Subcutaneous abdominal adipose tissue (tissue), 5 donors: ENCODE measurements around the gene MRGPRF.
"Not testable (repeated sequence)": the region's sequence is repeated elsewhere in the genome, so short reads cannot be mapped to it uniquely, and the experiment has no call there.

ENCODE experiments used
- H3K27ac ChIP-seq: one replicate; pipeline ENCODE4 v1.7.0; 2013; ENCODE audit warnings: low read depth, mild to moderate bottlenecking, inconsistent platforms, low read length, moderate library complexity
- H3K27me3 ChIP-seq, 5 donors: one replicate each; pipeline ENCODE4 v1.7.0; 2013; ENCODE audit warnings: low read length in 5 of 5, inconsistent platforms in 1 of 5; ENCODE audit not compliant: control insufficient read depth in 5 of 5, insufficient read depth in 4 of 5
- H3K36me3 ChIP-seq, 5 donors: one replicate each; pipeline ENCODE4 v1.7.0; 2013; ENCODE audit warnings: low read length in 5 of 5; ENCODE audit not compliant: control insufficient read depth in 5 of 5, insufficient read depth in 5 of 5
- H3K4me1 ChIP-seq, 5 donors: one replicate each; pipeline ENCODE4 v1.7.0; 2013; ENCODE audit warnings: low read length in 5 of 5, mild to moderate bottlenecking in 3 of 5, moderate library complexity in 1 of 5; ENCODE audit not compliant: control insufficient read depth in 5 of 5, insufficient read depth in 5 of 5
- H3K4me3 ChIP-seq, 5 donors: one replicate each; pipeline ENCODE4 v1.7.0; 2013; ENCODE audit warnings: low read length in 5 of 5, low read depth in 1 of 5
- H3K9ac ChIP-seq, 5 donors: one replicate each; pipeline ENCODE4 v1.7.0; 2013; ENCODE audit warnings: low read length in 5 of 5, mild to moderate bottlenecking in 4 of 5, moderate library complexity in 3 of 5
- H3K9me3 ChIP-seq, 5 donors: one replicate each; pipeline ENCODE4 v1.7.0; 2013; ENCODE audit warnings: low read length in 5 of 5; ENCODE audit not compliant: control insufficient read depth in 5 of 5
- donor health status: healthy.
- donor health status: healthy.
- donor health status: healthy.
- donor health status: healthy.
- donor health status: healthy.

Gene MRGPRF

DNA sequence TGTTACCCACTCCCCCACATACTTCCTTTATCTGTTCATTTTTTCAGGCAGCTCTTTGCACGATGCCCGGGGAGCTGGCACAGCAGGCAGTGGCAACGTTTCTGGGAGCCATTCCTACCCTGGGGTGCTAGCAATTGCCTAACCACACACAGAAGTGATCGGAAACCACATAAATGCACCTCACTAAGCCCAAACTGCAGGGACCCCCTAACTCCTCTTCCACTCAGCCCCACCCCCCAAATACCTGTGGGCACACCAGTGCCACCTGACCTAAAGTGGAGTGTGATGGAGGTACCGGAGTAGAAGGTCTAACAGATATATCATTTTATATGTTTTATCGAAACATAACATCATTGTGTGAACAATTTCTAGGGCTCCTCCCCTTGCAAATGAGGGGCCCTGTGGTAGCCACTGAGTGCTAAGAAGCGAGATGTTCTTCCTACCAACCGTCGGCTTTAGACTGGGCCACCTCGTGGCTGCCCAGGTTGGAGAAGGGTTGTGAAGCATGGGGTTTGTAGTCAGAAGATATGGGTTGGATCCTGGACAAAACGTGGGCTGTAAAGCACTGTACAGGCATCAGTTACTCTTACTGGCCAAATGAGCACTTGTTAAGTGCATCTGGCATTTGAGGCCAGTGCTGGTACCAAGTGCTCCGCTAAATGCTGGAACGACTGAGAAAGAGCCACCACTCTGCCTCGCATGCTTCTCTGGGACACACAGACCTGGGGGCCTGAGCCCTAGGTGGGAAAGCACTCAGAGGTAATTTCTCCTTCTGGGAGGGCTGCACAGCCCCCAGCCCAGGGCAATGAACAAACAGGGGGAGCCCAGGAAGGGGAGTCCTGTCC lies 35.0 kb downstream of the MRGPRF start:
- Histone ChIP-seq H3K4me3 (no peak overlapping the region), H3K9me3 (peaks cover 0 to 6% (median 4%) of the 10 kb centered on the region in 5 donors), H3K4me1 (peaks cover 0 to 42% (median 16%) of the 10 kb centered on the region in 5 donors), H3K9ac (no peak overlapping the region), H3K27ac (no peak overlapping the region), H3K27me3 (peaks cover 5 to 23% (median 9%) of the 10 kb centered on the region in 5 donors), H3K36me3 (no peaks in the 10 kb centered on the region)

DNA sequence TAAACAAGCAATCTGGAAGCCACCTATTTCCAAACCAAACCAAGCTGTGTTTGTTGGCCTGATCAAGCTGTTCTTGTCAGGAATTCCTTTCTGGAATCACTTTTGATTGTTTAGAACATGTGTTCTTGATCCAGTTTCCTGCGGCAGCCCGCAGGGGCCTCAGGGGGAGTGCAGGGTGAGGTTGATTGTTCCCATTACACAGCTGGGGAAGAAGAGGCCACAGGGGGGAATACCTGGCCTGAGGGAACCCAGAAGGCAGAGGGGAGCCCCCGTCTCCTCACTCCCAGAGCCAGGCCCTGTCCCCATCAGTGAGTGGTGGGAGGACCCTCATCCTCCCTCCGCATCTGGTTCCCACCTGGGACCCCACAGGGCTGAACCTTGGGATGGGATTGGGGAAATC lies 36.5 kb downstream of the MRGPRF start:
- Histone ChIP-seq H3K27me3 (peaks cover 5 to 23% (median 9%) of the 10 kb centered on the region in 5 donors), H3K36me3 (no peaks in the 10 kb centered on the region), H3K9ac (no peak overlapping the region), H3K27ac (no peak overlapping the region), H3K9me3 (no peaks in the 10 kb centered on the region), H3K4me3 (no peak overlapping the region), H3K4me1 (peaks cover 0 to 42% (median 16%) of the 10 kb centered on the region in 5 donors)

DNA sequence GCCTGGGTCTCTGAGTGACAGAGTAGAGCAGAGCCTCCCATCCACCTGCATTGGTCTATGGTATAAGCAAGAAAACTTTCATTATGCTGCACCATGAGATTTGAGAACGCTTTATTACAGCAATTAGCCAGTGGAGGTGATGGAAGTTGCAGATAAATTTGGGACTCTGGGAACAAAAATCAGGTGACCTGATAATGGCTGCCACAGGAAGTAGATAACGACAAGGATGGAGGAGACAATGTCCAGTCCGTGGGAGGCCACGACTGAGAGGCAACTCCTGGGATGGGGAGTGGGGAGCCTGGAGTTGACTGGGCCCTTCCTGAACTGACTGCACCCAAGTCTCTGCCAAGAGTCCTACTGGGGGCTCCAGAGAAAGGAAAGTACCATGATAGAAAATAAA lies 37.0 kb downstream of the MRGPRF start:
- Histone ChIP-seq H3K4me3 (no peak overlapping the region), H3K27ac (no peak overlapping the region), H3K9me3 (no peaks in the 10 kb centered on the region), H3K27me3 (peaks cover 5 to 28% (median 10%) of the 10 kb centered on the region in 5 donors), H3K36me3 (no peaks in the 10 kb centered on the region), H3K4me1 (peaks cover 0 to 42% (median 16%) of the 10 kb centered on the region in 5 donors), H3K9ac (no peak overlapping the region)

DNA sequence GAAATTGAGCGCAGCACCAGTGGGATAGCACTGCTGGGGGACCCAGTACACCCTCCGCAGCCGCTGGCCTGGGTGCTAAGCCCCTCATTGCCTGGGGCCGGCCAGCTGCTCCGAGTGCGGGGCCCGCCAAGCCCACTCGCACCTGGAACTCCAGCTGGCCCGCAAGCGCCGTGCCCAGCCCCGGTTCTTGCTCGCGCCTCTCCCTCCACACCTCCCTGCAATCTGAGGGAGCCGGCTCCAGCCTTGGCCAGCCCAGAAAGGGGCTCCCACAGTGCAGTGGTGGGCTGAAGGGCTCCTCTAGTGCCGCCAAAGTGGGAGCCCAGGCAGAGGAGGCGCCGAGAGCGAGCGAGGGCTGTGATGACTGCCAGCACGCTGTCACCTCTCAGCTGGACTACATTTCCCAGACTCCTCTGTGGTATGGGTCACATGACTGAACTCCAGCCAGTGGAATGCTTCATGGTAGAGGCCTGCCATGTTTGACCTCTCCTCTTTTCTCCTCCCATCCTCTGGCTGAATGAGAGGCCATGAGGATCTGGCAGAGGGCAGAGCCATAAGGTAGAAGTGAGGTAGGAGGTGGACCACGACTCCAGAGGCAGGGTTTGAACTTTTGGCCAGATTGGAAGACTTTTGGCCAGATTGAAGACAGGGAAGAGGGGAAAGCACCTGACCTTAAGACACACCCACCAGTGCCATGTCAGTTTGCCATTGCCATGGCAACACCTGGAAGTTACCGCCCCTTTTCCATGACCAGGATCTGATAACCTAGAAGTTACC lies 38.4 kb downstream of the MRGPRF start:
- Histone ChIP-seq H3K9me3 (no peaks in the 10 kb centered on the region), H3K4me1 (peaks cover 0 to 40% (median 16%) of the 10 kb centered on the region in 5 donors), H3K9ac (no peak overlapping the region), H3K27ac (no peak overlapping the region), H3K36me3 (no peaks in the 10 kb centered on the region), H3K4me3 (no peak overlapping the region), H3K27me3 (peaks cover 0 to 27% (median 9%) of the 10 kb centered on the region in 5 donors)

DNA sequence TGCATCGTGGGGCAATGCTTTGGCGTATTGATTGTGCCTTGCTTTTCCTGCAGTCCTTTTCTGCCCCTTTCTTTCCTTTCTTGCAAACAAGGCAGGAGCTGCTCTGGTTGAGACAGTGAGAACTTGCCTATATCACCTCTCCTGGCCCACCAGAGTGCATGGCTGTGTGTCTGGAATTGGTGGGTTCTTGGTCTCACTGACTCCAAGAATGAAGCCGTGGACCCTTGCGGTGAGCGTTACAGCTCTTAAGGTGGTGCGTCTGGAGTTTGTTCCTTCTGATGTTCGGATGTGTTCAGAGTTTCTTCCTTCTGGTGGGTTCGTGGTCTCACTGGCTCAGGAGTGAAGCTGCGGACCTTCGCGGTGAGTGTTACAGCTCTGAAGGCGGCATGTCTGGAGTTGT lies 39.3 kb downstream of the MRGPRF start:
- not testable (repeated sequence) for H3K36me3 ChIP-seq, H3K9ac ChIP-seq, H3K27ac ChIP-seq, H3K4me3 ChIP-seq, H3K9me3 ChIP-seq
- peaks cover 0 to 22% (median 2%) of the 10 kb centered on the region in 5 donors for H3K27me3 ChIP-seq
- H3K4me1 ChIP-seq, result peaks cover 0 to 31% (median 9%) of the 10 kb centered on the region in 5 donors

DNA sequence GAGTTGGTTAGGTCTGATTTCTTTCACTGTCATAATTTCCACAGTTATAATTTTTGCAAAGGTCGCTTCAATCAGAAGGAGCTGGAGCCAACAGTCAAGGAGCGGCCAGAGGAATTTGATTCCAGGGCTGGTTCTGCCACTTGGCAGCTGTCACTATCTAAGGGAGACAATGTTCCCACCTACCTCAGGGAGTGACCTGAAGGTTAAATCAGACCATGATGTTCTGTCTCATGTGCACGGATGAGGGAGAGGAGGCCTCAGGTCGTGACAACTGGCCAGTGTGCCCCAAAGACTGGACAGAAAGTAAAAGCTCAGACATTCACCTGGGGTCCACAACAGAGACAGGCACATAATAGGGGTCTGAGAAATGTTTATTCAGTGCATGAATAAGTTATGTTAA lies 39.8 kb downstream of the MRGPRF start:
- no peak overlapping the region for H3K9ac ChIP-seq
- H3K4me1 ChIP-seq, result peaks cover 0 to 27% (median 4%) of the 10 kb centered on the region in 5 donors
- H3K36me3 ChIP-seq, result no peaks in the 10 kb centered on the region
- H3K27ac ChIP-seq, result no peak overlapping the region
- H3K27me3 ChIP-seq, result peaks cover 0 to 20% (median 5%) of the 10 kb centered on the region in 5 donors
- H3K9me3 ChIP-seq, result no peaks in the 10 kb centered on the region
- no peak overlapping the region for H3K4me3 ChIP-seq

DNA sequence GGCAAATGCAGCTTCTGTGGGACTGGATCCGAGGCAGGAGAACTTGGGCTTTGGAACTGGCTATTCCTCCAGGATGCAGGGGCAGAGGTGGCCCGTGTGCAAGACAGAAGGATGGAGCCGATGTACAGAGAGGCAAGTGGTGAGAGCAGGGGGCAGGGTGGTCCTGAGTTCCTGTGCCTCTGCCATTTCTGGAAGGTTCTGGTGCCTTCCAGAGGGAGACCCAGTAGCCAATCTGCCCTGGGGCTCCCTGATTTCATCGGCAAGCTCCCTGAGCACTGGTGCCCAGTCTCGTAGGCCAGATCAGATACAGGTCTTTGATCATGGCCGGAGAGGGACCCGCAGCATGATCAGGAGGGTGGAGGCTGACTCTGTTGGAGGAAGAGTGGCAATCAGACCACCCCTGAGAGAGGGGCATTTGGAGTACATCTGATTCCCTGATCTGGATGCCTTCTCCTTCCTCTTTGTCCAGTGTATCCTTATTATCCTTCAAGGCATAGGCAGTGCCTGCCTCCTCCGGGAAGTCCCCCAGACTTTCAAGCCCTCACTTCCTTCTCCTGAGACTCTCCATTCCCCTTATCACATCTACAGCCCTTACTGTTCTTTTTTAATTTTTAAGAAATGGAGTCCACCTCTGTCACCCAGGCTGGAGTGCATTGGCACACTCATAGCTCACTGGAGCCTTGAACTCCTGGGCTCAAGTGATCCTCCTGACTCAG lies 42.0 kb downstream of the MRGPRF start:
- Histone ChIP-seq H3K4me1 (peaks cover 0 to 8% (median 0%) of the 10 kb centered on the region in 5 donors), H3K27ac (no peak overlapping the region), H3K36me3 (no peaks in the 10 kb centered on the region), H3K9me3 (no peaks in the 10 kb centered on the region), H3K27me3 (peaks cover 0 to 15% (median 8%) of the 10 kb centered on the region in 5 donors), H3K4me3 (no peak overlapping the region), H3K9ac (no peak overlapping the region)

DNA sequence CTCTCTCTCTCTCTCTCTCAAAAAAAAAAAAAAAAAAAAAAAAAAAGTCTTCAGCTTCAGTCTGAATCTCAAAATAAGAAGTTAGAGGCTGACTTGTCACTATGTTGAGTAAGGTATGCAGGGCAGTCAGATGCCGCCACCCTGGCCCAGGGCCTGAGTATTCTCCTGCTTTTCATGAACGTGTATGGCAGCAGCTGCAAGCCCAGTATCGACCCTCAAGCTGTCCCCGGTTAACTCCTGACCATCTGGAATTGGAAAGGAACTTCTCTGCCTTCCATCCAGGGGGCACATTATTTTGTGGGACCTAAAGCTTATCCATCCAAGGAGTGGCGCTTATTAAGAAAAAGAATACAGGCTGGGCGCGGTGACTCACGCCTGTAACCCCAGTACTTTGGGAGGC lies 43.7 kb downstream of the MRGPRF start:
- Histone ChIP-seq H3K4me1 (no peaks in the 10 kb centered on the region), H3K27ac (no peak overlapping the region), H3K27me3 (peaks cover 0 to 15% (median 8%) of the 10 kb centered on the region in 5 donors), H3K9ac (no peak overlapping the region), H3K4me3 (no peak overlapping the region), H3K36me3 (no peaks in the 10 kb centered on the region), H3K9me3 (no peaks in the 10 kb centered on the region)

DNA sequence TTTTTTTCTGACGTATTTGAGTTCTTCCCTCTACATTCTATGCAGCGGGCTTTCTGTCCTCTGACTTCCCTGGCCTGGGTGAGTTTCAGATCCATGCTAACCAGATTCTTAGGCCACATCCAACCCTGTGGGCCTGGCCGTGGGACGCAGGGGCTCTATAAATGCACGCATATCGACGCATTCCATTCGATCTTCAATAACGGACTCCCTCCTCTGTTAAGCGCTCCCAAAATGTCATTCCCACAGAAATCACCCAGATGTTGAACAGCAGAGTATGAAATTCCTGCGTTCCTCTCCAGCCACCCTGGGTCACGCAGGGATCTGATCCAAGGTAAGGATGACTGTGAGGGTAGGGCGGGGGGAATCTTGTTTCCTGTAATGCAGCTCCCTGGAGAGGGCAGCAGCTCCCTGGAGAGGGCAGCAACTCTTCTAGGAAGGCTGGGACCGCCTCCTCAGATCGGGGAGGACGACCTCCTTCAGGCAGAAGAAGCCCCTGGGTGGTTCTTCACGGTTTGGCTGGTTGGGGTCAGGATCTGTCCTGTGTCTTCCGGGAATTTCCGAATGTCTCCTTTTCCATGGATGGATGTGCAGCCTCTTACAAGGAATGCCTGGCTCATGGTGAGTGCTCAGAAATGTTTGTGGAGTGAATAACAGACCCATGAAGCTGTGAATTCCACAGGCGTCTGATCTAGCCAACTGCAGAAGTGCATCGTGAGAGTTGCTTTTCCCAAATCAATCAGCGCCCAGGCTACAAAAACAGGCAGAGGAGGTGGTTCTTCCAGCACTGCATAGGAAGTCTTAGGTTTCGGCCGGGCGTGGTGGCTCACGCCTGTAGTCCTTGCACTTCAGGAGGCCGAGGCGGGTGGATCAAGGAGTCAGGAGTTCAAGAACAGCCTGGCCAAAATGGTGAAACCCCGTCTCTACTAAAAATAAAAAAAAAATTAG lies 44.5 kb downstream of the MRGPRF start:
- H3K9ac ChIP-seq, result no peak overlapping the region
- H3K36me3 ChIP-seq, result no peaks in the 10 kb centered on the region

More for the DNA sequence above, 44.5 kb downstream of the MRGPRF start:
- Histone ChIP-seq H3K27me3 (peaks cover 0 to 15% (median 11%) of the 10 kb centered on the region in 5 donors), H3K4me1 (no peaks in the 10 kb centered on the region), H3K9me3 (peaks cover 0 to 2% (median 0%) of the 10 kb centered on the region in 5 donors), H3K27ac (no peak overlapping the region), H3K4me3 (no peak overlapping the region)
